CD4-positive, alpha-beta T cell treated with Interleukin-1 beta for 1 hour (primary cell): Measurements from ENCODE around the gene GSTA4.
A peak's percentile ranks its signal among the peaks of the same experiment; 100 is the strongest.

Source experiments
- DNase-seq, 2 donors: peaks; one replicate each; pipeline ENCODE4 v3.0.0-alpha.2; 2020 to 2022

The GSTA4 gene, protein sequence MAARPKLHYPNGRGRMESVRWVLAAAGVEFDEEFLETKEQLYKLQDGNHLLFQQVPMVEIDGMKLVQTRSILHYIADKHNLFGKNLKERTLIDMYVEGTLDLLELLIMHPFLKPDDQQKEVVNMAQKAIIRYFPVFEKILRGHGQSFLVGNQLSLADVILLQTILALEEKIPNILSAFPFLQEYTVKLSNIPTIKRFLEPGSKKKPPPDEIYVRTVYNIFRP

DNA sequence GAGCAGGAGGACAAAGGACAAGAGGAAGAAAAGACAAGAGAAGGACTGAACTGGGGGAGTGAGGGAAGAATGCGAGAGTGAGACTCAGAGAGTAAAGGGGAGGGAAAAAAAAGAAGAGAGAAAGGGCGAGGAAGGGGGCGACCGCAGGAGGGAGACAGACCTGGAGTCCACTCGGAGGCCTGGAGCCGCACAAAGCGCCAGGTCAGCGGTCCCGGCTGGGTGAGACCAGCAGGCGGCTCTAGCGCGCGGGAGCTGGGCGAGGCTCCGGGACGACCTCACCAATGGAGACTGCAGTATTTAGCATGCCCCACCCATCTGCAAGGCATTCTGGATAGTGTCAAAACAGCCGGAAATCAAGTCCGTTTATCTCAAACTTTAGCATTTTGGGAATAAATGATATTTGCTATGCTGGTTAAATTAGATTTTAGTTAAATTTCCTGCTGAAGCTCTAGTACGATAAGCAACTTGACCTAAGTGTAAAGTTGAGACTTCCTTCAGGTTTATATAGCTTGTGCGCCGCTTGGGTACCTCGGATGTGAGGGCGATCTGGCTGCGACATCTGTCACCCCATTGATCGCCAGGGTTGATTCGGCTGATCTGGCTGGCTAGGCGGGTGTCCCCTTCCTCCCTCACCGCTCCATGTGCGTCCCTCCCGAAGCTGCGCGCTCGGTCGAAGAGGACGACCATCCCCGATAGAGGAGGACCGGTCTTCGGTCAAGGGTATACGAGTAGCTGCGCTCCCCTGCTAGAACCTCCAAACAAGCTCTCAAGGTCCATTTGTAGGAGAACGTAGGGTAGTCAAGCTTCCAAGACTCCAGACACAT lies at the start of gene GSTA4:
TSS of gene GSTA4 (minus strand) at position 196 of the 824 bp plus-strand sequence. CDS start 1,041 bp downstream, outside the sequence.
- peak; percentile 92 to 93 for DNase-seq

DNA sequence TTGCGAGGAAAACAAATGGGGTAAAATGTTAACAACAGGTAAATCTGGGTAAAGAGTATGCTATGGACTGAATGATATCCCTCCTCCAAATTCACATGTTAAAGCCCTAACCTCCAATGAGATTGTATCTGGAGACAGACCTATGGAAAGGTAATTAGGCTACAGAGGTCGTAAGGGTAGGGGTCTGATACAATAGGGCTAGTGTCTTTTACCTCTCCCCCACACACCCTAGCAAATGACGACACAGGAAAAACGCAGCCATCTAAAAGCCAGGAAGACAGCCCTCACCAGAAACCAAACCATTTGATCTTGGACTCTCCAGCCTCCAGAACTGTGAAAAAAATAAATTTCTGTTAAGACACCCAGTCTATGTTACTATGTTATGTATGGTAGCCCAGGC lies 49.5 kb upstream of the GSTA4 start:
- no peak for DNase-seq

DNA sequence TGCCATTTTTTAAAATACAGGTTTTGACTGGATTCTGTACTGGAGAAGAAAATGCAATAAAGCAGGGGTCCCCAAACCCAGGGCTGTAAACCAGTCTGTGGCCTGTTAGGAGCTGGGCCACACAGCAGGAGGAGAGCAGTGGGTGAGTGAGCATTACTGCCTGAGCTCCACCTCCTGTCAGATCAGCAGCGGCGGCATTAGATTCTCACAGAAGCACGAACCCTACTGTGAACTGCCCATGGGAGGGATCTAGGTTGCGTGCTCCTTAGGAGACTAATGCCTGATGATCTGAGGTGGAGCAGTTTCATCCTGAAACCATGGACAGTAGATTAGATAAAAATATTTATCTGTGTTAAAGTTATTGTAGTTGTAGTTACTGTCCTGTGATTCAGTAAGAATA lies 49.0 kb upstream of the GSTA4 start:
- DNase-seq: no peak

DNA sequence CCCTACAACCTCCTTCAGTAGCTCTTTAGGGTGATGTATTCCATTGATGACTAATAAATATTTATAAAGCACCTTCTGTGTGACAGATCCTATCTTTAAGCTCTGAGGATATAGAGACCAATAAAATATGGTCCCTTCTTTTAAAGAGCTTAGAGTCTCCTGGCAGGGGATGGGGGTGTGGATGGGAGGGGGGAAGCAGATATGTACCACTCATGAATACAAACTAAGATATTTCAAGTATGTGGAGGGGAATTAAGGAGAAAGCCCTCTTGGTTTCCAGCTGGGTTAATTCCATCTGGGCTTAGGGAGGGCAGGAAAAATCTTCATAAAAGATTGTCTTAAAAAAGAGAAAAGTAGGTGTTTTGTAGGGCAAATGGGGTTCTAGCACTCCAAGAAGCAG lies 48.5 kb upstream of the GSTA4 start:
- DNase-seq: no peak

DNA sequence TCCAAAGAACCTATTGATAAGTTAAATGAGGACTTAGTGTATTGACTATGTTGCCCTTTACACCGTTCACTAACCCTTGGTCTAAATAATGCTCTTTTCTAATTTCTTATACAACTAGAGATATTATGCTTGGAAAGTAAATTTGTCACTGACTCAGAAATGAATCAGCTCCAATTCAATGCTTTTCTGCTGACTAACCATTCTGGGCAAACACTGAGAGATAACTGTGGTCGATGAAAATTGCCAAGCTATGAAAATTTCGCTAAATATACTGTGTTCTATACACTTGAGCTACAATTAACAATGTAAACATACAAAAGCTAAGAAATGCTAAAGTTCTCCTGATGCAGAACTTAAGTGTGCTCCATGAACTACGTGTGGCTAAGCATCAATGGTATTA lies 47.0 kb upstream of the GSTA4 start:
- no peak for DNase-seq

DNA sequence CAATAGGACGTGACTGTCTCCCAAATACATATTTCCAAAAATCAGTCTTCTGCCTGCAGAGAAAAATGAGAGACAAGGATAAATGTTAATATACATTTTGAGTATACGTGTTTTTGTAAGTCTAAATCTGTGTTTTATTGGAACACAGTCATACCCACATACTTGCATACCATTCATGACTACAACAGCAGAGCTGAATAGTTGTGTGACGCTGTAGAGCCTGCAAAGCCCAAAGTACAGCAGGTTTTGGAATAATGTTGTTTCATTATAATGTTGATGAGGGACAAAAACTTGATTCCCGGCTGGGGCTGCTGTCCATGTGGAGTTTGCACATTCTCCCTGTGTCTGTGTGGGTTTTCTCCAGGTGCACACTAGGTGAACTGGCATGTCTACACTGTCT lies 46.3 kb upstream of the GSTA4 start:
- DNase-seq: no peak

DNA sequence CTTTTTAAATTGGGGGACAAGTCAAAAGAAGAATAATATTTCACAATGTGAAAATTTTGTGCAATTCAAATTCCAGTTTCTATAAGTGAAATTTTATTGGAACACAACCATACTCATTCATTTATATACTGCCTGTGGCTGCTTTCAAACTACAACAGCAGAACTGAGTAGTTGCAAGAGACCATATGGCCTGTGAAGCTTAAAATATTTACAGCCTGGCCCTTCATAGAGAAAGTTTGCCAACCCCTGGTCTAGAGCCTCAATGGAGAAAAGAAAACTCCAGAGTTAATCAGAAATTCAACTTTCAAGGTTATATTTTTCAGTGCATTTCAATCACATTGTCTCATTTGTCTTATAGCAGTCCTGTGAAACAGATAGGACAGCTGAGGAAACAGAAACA lies 43.5 kb upstream of the GSTA4 start:
- DNase-seq: no peak

DNA sequence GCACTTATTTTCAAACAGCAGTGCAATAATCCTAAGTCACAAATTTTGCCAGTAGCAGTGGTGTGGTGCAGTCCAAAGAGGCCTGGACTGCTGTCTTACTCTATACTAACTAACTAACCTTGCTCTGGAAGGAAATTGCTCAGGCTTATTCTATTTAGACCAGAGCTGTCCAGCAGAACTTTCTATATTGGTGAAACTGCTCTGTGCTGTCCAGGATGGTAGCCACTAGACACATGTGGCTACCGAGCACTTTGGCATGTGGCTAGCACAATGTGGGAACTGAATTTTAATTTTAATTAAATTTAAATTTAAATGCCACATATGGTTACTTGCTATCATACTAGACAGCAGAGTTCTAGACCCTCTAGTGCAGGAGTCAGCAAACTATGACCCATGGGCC lies 43.1 kb upstream of the GSTA4 start:
- DNase-seq: no peak

DNA sequence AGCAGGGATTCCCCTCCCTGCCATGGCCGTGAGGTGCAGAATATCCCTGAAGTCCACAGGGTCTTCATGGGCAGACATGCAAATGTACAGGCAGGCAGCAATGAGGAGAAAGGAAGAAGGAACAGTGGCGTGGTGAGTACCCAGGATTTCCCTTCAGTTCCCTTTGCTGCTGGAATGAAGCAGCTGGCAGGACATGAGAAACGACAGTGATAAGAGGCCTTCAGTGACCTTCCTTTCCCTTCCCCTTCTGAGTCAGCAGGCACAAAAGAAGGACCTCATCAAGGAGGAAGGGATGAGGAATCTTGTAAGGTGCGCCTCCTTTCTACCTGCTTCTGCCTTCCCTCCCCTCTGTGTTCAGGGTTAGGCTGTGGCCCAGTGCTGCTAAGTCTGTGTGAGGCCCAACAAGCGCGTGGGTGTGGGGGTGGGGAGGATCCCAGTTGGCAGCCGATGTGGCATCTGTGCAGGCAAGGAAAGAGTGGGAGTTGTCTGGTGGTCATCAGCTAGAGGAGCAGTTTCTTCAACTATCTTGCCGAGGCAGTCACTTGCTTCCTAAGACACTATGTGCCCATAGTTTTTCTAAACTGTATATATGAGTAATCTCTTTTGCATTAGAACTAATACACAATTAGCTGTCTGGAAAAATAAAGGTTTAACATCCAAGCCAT lies 40.6 kb upstream of the GSTA4 start:
- DNase-seq: no peak

DNA sequence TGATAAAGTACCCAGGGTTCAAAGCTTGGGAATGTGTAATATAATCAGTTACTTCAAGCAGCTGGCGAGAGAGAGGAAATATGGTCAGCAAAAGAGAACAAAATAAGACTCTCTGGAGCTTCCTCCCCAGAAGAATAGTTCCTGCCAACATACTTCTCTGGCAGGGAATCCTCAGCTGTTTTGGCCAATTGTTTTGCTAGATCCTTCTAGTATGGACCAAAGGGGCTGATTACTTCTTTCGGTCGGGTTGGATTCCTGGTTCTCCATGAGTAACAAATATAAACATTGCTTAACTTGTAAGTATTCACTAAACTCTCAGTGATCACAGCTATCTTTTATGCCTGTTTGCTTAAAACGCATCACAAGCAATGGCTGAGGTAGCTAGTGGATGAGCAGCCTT lies 38.7 kb upstream of the GSTA4 start:
- no peak for DNase-seq

DNA sequence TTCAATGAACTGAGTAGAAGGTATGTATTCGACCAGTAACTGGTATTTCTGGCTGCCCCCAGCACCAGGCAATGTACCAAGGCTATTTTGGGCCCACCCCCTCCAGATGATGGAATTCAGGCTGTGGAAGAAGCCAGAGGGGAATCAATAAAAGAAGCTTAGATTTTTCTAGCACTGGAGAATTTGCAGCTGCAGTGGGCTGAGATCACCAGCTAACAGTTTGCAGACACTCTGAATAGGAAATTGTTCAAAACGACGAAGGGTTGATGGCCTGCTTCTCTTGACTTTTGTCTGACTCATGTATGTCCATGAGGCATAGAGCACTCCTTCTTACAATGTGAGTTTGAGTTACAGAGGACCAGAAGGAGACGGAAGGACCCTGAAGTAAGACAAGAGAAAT lies 37.8 kb upstream of the GSTA4 start:
- DNase-seq: no peak

DNA sequence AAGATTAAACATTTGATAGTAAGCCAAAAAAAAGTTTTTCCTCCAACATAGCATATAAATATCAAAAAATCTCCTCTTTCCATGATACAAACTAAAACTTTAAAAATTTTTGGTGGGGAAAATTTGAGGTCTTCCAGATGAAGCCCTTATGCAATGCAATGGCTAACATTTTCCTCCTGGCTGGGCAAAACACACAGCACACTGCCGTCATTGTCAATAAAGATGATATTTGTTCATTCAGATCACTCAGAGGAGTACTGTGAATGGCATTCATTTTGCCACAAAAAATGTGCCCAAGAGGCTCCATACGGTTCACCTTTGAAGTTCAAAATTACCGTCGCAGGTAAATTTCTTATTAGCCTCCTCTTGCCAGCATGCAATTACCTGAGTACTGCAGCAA lies 36.2 kb upstream of the GSTA4 start:
- no peak for DNase-seq

DNA sequence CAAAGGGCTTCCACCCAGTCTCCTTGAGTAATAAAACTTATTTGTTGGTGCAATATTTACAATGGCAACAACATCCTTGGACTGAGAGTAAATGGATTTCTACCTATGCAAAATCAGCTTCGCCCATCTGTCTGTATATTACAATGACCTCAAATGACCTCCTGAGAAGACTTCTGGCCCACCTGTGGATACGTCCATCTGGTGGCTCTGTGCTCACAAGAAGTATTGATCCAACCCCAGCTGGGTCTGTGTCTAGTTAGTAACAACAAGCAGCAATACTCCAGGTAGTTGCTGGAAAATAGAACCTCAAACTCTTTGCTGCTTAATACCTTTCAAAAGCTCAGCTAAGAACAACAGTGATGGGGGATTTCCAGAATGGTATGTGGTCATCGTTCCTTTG lies 34.7 kb upstream of the GSTA4 start:
- no peak for DNase-seq

DNA sequence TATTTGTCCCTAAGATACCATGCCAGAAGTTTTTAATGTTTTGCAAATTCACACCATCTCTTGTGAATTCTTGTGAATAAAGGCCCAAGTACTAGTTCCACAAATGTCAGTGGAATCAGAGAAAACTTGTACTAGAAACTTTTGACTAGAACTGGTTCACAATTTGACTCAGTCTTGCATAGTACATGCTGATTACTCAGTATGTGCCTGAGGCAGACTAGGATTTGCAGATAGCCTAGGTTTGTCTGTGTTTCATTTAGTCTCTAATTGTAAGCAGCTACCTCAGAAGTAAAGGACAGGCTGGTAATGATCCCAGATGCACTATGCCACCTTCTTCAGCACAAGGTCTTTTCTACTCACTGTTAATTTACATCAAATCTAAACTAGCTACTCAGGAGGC lies 34.2 kb upstream of the GSTA4 start:
- no peak for DNase-seq

DNA sequence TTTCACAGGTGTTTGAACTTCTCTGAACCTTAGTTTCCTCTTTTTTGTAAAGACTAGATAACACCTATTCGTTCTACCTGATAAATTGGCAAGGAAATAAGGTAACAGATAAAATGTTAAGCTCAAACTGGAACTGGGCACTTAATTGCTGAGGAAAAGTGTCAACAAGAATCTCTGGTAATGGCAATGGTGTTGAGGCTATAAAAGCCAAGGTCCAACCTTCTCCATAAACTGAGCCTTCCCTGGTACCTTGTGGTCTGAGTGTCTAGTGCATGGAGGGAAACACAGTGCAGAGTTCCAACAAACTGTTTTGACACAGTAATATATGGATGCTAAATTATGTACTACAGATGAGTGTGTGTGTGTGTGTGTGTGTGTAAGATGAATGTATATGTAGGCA lies 33.4 kb upstream of the GSTA4 start:
- no peak for DNase-seq

DNA sequence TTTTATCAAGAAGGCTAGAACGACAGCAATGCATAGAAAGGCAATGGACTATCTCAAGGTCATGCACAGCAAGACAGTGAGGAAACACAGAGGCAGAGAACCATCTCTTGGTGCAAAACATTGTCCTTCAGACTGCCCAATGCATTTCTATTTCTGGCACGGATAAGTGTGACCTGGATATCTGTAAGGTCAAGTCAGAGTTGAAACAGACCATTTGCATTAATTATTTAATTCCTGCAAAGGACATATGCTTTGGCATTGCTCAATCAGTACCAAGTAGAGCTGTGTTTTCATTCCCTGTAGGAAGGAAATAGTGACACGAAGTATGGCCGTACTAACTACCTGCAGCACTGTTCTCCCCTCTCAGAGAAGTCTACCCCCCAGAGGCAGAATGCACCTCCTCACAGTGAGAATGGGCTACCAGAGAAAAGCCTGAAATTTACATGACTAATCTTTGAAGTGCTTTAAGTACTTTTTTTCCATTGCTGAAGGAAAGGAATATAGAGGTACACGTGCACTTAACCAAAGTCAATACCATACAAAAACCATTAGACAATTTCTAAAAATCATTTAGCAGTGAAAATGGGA lies 32.1 kb upstream of the GSTA4 start:
- no peak for DNase-seq

DNA sequence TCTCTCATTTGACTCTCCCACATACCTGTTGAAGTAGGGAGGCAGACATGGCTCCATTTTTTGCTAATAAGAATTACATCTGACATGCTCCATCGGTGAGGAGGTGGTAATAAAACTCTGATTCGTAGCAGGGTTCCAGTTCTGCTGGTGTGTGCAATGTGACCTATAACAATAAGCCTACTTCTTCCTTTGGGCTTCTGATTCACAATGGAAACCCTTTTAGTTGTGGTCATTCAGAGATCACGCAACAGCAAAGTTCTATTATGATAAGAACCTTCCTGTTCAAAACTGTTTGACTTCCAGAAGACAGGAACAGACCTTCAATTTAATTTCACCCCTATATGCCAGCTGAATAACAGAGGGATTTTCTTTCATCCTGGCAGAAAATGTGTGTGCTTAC lies 31.4 kb upstream of the GSTA4 start:
- DNase-seq: no peak

DNA sequence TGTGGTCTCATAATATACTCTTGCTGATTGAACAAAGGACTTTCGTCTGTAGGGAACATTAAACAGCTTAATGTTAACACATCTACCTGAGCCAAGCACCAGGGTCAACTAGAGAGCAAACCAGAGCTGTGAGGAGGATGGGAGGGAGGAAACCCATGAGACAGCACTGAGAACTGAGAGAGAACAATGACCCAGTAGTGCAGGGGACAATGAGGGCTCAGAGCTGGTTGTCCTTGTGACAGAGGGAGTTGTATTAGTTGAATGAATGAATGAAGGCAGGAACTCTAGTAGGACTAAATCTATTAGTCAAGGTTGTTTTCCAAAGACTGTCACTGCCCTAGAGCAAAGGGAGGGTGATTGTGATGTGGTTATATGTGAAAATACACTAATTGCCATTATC lies 28.2 kb upstream of the GSTA4 start:
- DNase-seq: no peak

DNA sequence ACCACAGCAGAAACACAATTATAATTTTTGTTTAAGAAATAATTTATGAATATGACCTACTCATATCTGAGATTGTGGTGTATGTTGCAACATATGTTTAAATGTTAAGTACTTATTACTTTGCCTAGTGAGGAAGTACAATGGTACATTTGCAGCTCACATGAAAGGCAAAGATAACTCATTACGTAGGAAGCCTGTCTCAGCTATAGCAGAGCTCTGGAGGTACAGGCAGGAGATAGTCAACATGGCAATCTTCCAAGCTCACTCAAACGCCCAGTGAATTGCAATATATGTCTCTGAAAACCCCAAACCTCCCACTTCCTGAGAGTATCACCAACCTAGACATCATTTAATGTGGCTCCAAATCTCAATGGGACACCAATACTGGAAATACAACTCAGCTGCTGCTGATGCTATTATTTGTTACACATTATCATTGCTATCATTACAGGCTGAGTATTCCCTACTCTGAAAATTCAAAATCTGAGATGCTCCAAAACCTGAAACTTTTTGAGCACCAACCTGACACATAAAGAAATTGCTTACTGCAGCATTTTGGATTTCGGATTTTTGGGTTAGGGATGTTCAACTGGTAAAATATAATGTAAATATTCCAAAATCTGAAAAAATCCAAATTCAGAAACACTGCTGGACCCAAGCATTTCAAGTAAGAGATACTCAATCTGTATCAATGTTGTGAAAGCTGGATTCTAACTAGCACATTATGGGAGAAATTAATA lies 25.1 kb upstream of the GSTA4 start:
- DNase-seq: no peak

DNA sequence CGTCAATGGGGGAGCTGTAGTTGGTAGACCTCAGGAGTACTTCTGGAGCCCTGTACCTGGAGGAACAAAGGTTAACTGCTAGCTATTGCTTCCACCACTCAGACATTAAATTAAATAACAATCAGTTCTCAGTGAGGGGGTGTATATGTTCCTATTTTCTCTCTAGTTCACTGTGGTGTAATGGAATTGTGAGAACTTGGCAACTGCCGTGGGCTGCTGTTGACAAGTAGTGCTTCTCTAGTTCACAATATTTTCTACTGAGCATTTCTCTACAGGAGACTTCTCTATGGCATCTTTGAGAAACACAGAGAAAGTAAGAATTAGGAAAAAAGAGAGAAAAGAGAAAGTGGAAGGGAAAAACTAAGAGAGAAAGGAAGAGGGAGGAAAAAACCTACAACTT lies 23.4 kb upstream of the GSTA4 start:
- no peak for DNase-seq

DNA sequence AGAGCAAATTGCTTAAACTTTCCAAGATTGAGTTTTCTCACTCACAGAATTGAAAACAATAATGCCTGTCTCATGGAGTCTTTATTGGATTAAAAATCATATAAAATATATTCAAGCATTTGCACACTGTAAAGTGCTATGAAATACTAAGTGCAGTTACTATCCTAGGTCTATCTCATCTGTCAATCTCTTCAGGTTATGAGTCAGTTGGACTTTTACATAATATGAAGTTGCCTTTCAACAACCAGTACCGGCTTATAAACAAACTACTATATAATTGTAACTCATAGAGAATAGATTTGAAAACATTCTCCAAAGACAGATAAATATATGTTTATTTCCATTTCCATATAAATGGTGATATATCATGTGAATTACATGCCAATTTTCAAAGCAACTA lies 20.4 kb upstream of the GSTA4 start:
- DNase-seq: no peak

DNA sequence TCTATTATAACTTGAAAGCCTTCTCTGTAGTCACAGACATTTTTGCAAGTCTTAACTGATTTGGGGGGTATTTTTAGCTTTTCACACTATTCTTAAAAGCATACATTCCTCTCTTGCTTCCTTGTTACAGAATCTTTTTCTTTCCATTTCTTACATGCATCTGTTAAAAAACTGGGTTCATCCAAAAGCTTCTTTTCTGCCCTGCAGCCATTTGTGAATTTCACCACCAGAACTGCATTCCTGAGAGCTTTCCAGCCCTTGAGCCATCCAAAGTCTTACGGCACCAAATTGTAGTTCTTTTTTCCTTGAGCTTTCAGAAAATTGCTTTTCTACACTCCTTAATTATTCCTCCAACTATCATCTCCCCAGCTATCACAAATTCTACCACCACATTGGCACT lies 19.7 kb upstream of the GSTA4 start:
- DNase-seq: no peak

DNA sequence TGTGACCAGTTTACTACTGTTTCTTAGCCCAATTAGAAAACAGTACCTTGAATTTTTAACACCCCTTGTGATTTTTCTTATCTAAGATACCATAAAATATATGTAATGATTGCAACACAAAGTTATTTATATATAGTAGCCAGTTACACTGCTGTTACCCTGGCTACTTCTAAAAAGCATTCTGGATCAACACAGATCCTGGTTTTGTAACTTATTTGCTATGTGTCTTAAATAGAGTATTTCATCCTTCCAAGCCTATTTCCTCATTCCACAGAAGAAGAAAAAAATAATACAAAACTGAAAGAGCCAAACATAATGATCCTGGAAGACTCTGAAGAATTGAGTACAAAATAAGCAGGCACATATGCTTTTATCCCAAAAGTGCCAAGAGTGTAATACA lies 19.0 kb upstream of the GSTA4 start:
- no peak for DNase-seq
